Femur (tissue), 1 donor: ENCODE data around the gene ARHGEF19.
"Not testable (repeated sequence)": the region's sequence is repeated elsewhere in the genome, so short reads cannot be mapped to it uniquely, and the experiment has no call there.

Experiments used
- DNase-seq: peaks from one replicate; pipeline ENCODE4 v3.0.0-alpha.2; 2017

Gene ARHGEF19

DNA sequence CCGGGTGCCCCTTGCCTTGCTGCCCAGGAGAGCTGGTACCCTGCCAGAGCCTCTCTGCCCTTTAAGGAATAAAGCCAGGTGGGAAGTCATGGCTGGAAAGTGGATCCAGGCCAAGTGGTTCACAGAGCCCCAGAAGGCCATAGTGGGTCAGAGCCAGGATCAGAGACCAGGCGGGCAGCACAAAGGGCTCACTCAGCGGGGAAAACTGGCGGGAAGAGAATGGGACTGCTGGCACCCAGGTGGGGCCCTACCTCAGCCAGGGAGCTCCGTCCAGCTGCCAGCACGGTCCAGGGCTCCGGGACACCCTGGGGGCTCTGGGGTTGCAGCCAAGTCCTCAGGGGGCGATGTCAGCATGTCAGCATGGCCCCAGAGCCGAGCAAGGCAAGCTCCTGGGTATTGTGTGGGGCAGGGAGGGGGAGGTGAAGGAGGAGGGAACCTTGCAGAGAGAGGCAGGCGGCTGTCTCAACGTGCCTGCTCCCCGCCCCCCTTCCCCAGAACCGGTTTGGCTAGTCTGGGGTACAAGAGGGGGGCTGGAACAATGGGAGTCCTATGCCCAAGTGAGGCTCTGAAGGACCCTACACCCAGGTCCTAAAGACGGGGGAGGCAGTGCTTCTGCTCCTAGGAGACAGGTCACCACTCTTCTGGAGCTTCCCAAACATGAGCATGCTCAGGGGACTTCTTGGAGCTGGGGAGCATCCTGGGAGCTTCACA lies at the start of gene ARHGEF19:
Gene ARHGEF19 (minus strand): TSS at position 402 of the 711 bp plus-strand sequence. CDS start 3,598 bp downstream, outside the sequence.
- DNase-seq: no peak

GRCh38 chr1:16262067-16262466 lies 49.6 kb upstream of the ARHGEF19 start:
- no peak for DNase-seq

DNA sequence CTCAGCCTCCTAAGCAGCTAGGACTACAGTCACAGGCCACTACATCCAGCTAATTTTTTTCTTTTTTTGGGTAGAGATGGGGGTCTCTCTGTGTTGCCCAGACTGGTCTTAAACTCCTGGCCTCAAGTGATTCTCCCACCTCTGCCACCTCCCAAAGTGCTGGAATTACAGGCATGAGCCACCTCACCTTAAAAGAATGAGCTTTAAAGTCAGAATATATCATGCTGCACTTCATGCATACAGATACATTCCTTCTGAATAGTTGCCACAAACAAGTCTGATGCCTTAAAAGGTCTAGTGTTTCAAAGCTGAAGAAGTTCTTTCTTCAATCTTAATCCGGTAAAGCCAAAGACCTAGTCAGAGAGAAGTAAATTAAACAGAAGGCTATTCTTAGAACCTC lies 48.4 kb upstream of the ARHGEF19 start:
- no peak for DNase-seq

DNA sequence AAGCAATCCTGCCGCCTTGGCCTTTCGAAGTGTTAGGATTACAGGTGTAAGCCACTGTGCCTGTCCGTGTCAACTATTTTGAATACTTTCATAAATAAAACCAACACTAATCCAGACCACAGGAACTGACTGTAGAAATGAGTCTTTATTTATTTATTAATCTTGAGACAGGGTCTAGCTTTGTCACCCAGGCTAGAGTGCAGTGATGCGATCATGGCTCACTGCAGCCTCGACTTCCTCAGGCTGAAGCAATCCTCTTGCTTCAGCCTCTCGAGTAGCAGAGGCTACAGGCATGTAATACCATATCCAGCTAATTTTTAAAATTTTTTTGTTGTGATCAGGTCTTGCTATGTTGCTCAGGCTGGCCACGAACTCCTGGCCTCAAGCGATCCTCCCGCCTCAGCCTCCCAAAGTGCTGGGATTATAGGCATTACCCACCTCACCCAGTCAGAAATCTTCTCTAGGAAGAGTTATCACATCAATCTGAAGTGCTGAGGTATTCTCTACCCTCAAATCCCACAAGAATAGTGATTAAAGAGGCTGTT lies 46.2 kb upstream of the ARHGEF19 start:
- DNase-seq: no peak

- DNase-seq: no peak
These were observed 45.5 kb upstream of the ARHGEF19 start for GRCh38 chr1:16257968-16258367.

DNA sequence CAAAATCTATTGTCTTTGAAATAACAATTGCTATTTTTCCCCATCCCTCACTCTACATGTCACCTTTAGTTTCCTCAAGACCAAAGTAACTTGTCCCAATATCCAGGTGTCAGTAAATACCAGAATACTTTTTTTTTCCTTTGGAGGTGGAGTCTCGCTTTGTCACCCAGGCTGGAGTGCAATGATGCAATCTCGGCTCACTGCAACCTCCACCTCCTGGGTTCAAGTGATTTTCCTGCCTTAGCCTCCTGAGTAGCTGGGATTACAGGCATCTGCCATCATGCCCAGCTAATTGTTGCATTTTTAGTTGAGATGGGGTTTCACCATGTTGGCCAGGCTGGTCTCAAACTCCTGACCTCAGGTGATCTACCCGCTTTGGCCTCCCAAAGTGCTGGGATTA lies 45.1 kb upstream of the ARHGEF19 start:
- not testable (repeated sequence) for DNase-seq

GRCh38 chr1:16256478-16256877 lies 44.0 kb upstream of the ARHGEF19 start:
- no peak for DNase-seq

GRCh38 chr1:16254263-16254928 lies 41.9 kb upstream of the ARHGEF19 start:
- no peak for DNase-seq

GRCh38 chr1:16253332-16253922 lies 41.0 kb upstream of the ARHGEF19 start:
- DNase-seq: no peak

GRCh38 chr1:16252912-16253311 lies 40.5 kb upstream of the ARHGEF19 start:
- no peak for DNase-seq

- no peak for DNase-seq
These were observed 38.9 kb upstream of the ARHGEF19 start for GRCh38 chr1:16251381-16251780.

DNA sequence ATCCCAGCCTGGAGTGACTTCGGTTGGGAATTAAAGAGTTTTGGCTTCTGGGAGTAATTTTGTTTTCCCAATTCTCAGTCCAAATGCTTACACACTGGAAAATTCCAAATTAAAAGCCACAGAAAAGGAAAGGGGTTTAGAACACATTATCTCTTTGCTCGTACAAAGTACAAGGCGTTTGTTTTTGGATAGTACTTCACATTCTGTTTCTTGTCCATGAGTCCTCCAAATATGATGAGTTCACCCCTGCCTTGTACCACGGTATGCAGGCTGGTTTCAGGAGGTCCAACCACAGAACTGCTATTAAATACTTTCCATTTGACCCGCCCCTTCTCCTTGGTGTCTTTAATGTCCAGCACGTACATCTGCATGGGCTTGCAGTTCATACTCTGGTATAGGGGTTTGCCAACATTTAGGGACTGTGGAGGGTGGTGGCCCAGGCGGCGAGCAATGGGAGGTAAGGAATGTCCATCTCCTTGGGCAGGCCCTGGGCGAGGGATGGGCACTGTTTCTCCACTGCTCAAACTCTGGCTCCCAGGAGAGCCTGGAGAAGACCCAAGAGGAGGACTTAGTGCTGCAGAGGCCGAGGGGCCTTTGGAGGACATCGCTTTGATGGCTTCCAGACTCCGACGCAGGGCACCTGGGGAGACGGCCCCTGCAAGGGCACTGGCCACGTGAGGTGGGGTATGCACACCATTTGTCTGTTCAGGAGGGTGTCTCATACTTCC lies 38.2 kb upstream of the ARHGEF19 start:
- no peak for DNase-seq

DNA sequence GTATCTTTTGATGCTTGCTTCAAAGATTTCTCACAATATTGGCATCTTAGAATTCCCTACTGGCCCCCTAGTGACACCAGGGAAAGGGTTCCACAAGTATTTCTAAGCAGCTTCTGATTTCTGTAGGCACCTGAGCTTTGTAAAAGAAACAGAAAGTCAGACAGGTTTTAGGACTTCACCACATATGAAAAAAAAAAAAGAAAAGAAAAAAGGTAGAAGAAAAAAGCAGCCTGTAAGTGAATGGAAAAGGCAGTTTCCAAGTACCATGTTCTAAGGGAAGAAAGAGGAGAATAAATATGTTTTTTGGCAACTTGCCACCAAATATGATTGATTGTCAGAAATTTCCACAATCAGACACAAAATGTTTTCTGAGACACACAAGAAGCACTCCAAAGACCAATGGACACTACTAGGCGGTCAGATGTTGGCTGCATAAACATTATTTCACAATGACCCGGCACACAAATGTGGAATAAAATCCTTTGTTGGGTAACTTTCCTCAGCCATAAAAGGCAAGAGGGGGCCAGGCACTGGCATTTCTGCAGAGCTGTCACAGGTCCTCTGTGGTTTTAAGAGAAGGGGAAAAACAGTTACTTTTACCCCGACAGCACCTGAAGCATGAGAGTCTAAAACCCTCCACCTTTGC lies 37.3 kb upstream of the ARHGEF19 start:
- DNase-seq: no peak

GRCh38 chr1:16248603-16249516 lies 36.4 kb upstream of the ARHGEF19 start:
- peak; percentile 80 for DNase-seq

GRCh38 chr1:16248007-16248436 lies 35.6 kb upstream of the ARHGEF19 start:
- DNase-seq: no peak

GRCh38 chr1:16247441-16247840 lies 35.0 kb upstream of the ARHGEF19 start:
- no peak for DNase-seq

DNA sequence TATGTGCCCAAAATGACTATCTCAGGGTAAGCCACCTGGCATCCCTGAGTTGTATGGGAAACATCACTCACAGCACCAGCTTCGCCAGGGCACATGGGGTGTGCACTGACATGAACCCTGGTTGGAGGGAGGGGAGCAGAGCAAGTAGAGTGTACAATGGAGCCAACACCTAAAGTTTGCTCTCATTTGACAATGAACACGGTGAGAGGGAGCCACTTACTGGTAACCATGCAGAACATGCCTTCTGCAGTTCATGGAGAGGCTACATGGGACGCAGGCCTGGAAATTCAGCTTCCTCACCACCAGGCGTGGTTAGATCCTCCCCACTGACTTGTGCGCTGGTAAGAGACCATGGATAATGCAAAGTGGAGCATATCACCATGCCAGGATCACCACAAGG lies 34.5 kb upstream of the ARHGEF19 start:
- no peak for DNase-seq

- not testable (repeated sequence) for DNase-seq
These were observed 33.8 kb upstream of the ARHGEF19 start for GRCh38 chr1:16246239-16246638.

DNA sequence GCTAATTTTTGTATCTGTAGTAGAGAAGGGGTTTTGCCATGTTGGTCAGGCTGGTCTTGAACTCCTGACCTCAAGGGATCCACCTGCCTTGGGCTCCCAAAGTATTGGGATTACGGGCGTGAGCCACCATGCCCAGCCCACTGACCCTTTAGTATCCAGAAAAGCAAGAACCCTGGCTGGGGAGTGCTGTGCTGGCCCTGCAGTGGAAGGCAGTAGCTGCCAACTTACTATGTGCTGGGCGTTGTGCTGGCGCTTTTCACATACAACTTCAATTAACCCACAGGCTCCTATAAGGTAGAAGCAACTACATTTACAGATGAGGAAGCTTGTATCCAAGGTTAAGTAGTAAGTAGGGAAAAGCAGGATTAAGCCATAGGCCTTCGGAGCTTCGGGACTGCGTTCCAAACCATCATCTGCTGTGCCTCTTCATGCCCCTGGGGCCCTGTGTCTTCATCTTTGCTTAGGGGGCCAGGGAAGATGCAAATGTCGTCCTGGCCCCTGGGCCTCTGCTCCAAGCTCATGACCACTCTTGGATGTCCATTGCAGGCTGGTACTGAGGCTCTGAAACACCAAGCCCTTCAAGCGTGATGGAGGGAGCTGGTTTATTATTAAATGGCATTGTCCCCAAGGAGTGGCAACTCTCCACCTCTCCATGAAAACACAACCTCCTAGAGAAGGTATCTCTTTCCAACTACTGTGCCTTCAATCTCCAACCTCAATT lies 33.2 kb upstream of the ARHGEF19 start:
- no peak for DNase-seq

DNA sequence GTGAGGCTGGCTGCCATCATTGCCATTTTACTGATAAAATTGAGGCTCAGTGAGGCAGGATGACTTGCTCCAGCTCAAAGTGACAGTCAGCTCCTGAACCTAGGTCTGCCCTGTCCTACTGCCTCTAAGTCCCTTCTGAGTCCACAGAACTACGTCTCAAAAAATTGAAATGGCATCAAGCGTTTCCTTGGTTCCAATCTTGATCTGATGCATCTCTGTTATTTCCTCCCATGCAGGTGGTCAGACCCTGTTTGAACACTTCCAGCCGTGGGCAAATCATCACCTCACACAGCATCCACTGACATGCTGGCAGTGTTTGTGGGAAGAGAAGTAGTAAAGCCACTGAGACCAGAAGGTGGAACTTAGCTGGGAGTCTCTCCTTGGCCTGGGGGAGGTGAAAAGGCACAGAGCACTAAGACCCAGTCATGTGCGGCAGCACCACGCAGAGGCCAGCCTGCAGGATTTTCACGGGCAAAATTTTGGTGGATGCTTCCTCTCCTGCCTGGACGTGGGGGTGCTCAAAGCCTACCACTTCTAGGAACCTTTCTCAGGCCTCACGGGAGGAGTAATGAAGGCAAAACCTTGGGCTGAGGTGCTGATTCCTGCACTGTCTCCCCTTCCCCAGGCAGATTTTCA lies 32.3 kb upstream of the ARHGEF19 start:
- no peak for DNase-seq
